NCI-H128 (cell line): ENCODE measurements around the gene DUSP23.
A peak's percentile ranks its signal among the peaks of the same experiment; 100 is the strongest.

Experiments
- DNase-seq: peaks from one replicate; lab custom pipeline; 2025; ENCODE audit not compliant: unreplicated experiment; lab: John Stamatoyannopoulos, UW

DUSP23 gene

DNA sequence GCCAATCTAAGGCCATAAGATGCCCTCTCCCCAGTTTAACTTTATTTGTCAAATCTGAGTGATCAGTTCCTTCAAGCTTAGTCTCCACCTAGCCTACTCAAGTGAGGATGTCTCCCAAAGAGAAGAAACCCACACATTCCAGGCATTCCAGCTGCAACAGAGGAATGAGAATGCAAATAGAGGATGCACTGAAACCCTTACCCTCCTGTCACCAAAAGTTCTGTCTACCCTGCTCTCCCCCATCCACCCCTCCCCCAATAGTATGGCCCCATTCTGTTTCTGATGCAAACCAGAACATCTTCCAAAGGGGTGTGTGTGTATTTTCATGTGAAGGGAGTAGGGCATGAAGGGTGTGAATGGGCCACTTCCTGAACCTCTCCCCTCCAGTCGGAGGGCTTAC is 3.0 kb downstream of the DUSP23 start:
- no peak for DNase-seq

GRCh38 chr1:159786465-159786864 is 5.7 kb downstream of the DUSP23 start:
- DNase-seq: no peak

DNA sequence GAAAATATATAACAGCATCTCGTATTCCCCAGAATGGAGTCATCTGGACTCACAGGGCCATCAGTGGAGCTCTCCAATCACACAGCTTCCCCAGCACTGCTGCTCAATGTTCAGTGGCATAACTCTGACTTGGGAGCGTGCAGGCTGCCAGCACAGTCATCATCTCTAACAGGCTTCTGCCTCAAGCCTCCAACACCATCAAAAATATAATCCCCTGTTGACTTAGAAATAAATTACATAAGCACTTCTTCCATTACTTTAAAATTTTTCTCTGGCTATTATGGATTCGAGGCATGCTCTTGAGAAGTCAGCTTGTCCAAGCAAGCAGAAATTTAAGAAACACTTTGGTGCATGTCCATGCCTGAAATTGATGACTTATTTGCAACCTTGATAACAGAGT is 6.2 kb downstream of the DUSP23 start:
- DNase-seq: no peak

- DNase-seq: no peak
Observed at GRCh38 chr1:159790237-159790917, 9.6 kb downstream of the DUSP23 start.

GRCh38 chr1:159791031-159791430 is 10.3 kb downstream of the DUSP23 start:
- no peak for DNase-seq

DNA sequence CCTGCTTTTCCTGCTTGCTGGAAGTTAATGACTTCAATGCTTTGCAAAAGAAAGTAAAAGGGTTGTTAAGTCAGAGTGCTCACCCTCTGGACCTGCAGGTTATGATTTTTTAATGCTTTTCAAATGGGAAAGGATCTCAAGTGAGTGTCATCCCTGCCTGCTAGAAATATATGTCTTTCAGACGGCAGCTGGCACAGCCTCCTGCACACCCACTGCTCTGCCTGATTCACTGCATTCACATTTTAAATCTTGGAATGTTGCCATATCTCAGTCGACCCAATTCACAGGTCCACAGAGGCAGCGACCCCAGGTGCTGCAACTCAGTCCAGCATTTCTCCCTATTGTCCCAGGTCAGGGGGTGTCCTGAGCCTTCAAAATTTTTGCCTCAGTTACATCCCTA is 10.7 kb downstream of the DUSP23 start:
- no peak for DNase-seq

DNA sequence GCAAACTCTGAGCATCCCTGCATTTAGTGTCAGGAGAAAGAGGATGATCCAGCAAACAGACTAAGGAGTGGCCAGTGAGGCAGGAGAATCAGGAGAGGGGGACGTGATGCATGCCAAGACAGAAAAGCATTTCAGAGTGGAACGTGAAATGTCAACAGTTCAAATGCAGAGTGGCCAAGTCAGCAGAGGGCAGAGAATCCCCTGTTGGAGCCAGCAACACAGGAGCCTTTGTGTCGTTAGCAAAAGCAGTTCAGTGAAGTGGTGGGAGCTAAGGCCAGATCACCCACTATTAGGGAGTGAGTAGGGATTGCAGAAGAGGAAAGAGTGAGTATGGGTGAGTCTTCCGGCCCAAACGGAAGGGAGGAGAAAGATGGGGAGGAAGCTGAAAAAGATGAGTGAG is 14.8 kb downstream of the DUSP23 start:
- no peak for DNase-seq

DNA sequence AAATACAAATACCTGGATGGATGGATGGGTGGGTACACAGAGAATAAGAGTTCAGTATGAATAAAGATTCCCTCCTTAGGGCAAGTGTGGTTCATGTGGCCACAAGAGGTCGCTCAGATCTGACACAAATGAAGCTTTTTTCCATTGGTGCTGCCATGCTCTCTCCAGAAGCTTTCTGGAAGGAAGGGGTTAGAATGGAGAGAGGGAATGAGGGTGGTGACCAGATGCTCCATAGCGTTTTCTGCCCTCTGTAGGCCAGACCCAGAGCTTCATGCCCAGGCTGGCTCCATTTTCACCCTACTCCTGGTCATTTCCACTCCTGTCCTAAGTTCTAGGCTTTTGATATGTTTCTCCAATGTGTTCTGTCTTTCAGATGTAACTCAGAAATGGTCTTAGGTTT is 18.1 kb downstream of the DUSP23 start:
- peak; percentile 36 for DNase-seq

DNA sequence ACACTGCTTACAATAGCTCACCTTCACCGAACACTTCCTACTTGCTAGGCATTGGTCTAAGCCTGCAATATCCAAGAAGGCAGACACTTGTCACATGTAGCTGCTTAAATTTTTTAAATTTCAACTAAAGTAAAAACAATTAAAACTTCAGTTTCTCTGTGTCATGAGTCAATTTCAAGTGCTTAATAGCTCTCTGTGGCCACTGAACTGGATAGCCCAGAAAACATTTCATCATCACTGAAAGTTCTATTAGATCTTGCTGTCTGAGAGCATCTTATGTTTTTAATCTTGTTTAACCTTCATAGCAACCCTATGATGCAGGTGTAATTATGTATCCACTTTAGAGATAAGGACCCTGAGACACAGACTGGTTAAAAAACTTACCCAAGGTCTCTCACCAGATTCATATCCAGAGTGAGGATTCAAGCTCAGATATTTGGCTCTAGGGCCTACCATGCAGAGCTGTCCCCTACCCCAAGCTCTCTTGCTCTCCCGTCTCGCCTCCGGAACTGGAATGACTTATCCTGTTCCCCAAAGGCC is 18.8 kb downstream of the DUSP23 start:
- no peak for DNase-seq

DNA sequence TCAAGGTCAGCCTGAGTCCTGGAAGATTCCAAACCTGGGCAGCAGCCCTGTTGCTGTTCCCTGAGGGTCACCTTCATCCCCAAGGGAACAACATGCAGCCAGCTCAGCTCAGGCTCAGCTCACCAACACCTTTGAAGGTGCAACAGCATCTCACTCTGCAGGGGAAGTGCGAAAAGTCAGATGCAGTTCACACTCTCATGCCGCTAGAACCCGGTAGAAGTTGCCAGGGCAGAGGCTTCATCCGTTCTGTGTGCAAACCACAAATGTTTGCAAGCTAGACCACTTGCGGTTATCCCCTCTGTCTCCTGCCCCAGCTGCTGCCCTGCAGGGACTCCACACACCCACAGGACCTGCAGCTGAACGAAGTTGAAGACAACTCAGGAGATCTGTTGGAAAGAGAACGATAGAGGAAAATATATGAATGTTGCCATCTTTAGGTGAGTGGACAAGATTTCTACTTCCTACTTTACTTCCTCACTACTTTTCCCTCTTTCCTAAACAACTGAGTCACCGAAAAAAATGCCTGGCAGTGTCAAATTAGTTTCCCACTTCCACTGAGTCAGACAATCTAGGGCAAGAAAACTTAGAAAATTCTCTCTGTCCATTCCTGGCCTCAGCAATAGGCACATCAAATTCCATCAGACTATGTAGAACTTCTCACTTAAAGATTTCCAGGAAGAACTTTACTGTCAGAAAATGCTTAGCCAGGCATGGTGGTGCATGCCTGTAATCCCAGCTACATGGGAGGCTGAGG is 19.6 kb downstream of the DUSP23 start:
- DNase-seq: no peak

GRCh38 chr1:159802111-159802510 is 21.3 kb downstream of the DUSP23 start, which contains the start of gene FCRL6:
Gene FCRL6, plus strand, starts transcription at chr1:159802360. Its CDS starts 65 bp downstream, at chr1:159802425.
- DNase-seq: no peak

DNA sequence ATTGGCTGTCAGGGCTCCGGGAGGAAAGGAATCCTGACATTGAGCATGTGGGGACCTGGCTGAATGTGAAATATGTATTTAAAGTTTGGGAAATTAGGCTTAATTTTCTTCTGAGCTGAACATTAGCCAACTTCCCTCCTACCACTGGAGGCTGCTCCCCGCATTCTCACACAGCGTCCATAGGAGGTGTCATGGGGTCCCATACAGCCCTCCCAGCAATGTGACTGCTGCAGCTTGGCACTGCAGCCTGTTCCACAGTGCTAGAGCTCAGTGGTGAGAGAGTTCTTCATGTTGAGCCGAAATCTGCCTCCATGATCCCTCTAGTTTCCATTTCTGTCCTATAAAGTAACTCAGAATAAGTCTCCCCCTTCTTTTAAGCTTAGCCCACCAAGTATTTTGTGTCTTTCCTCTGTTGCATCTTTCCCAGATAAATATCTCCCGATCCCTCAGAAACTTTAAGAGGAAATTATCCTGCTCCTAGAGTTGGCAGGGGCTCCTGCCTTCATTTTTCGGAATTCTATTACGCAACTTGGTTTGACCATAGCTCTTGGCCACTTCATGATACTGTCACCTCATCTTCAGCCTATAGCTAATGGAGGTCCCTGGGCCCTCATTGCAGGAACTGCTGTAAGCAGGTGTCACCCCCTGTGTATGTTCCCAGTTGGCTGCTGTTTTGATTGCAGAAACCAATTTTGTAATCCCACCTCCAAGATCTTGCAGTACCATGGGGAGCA is 23.4 kb downstream of the DUSP23 start:
- DNase-seq: no peak

DNA sequence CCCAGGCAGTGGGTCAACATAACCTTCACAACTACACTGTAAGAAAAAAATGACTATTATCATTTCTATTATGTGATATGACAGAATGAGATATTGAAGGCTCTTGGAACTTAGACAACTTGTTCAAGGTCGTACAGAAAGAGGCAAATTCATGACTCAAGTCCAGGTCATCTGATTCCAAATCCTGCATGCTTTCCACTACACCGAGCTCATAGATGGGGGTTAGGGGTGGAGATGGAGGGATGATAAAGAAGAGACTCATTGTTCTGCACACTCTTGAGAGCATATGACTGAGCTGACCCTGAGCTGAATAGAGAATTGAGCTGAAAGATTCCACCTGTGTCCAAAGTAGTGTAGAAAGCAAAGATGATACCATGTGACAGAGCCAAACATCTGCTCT is 24.2 kb downstream of the DUSP23 start:
- no peak for DNase-seq

- no peak for DNase-seq
Observed at GRCh38 chr1:159815926-159816325, 35.2 kb downstream of the DUSP23 start.

DNA sequence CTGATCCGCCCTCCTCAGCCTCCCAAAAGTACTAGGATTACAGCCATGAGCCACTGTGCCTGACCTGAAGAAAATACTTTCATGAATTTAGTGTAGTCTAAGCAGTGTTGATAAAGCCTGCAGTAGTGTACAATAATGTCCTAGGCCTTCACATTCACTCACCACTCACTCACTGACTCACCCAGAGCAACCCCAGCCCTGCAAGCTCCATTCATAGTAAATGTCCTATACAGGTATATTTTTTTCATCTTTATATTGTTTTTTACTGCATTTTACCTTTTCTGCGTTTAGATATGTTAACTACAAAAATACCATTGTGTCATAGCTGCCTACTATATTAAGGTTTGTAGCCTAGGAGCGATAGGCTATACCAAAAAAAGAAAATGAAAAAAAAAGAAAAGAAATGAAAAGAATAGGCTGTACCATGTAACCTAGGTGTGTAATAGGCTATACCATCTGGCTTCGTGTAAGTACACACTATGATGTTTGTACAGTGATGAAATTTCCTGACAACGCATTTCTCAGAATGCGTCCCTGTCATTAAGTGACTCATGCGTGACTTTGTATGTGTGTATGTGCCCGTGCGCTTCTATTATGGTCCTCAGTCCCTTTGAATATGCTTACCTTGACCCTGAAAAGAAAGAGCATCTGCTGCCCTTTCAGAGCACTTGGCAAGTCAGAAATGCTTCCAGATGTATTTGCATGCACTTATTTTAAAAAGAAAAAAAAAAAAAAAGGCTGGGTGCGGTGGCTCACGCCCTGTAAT is 36.7 kb downstream of the DUSP23 start:
- no peak for DNase-seq

DNA sequence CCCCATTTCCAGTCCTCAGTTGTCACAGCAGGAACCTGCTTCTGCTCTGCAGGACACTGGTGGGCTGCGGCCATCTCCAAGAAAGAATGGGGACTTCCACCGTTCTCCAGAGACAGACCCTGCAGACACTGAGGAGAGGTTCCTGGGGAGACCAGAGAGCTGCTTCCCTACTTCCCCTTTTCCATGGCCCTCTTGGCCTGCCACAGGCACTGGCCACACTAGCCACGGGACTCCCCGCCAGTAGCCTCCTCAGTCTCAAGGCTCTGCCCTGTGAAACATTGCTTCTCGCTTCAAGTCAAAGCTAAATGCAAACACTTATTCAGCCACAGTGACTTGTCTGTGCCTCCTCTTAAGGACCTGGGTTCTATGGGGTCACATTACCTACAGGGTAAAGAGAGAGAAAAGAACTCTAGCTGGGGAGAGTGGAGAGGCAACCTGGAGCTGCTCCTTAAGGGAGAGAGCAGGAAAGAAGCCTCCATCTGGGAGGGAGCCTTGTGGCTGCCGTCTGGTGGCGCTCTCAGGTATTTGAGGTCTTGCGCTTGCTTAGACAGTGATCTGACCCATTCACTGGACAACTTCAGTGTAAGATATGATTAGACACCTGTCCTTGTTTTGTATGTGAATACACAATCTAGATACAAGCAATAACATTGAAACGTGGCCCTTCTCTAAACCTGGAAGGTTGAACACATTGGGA is 40.6 kb downstream of the DUSP23 start:
- DNase-seq: no peak

DNA sequence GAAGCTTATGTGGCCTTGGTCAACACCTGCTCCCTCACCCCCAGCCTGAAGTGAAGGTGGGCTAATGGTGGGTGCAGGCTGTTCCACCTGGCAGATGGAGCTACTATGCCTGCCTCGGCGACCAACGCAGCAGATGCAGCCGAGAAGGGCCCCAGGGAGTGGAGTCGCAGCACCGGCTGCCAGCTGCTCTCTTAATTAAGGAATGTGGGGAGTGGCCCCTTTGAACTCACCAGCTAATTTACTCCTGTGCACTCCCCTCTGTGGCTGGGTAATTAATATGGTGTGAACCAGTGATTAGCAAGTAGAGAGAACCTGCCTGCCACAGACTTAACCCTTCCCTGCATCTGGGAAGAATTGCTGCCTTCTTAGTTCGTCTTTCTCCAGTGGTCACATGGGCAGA is 42.6 kb downstream of the DUSP23 start:
- DNase-seq: no peak

DNA sequence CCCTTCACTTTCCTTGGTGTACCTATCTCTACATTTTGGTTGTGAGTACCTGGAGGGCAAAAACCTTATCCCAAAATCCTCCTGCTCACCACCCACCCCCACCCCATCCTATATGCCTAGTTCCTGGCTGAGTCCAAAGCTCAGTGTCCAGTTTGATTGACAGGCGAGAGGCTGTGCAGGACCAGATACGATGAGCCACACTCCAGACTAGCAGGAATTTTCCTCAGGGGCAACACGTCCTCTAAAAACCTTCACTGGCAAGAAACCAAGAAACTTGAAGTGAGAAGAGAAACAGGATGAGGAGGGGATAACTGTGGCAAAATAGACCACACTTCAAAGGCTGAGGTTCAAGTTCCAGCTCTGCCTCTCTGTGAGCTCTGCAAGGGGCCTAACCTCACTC is 44.8 kb downstream of the DUSP23 start:
- no peak for DNase-seq

- no peak for DNase-seq
Observed at GRCh38 chr1:159826441-159827101, 45.8 kb downstream of the DUSP23 start, which contains the start of gene SLAMF8. Gene SLAMF8, plus strand, starts transcription at chr1:159826873. Its CDS starts 26 bp downstream, at chr1:159826899.

DNA sequence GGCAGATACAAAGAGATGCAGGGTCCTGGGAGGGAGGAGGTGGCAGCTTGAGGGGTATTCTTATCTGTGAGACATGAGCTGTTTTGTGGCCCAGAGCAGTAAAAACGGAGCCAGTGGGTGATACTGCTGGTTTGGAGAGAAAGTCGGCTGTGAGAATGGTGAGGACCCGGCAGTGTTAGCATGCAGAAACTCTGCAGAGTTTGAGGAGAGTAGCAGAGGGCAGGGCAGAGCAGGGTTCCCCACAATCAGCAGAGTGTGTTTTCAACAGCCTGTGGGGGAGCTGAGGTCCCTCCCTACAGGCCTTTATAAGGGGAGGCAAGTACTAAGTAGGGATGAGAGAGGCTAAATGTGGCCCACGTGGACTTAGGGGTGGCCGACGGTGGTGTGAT is 46.3 kb downstream of the DUSP23 start:
- DNase-seq: no peak
